ENCODE results near the gene JOSD2.

The JOSD2 gene

DNA sequence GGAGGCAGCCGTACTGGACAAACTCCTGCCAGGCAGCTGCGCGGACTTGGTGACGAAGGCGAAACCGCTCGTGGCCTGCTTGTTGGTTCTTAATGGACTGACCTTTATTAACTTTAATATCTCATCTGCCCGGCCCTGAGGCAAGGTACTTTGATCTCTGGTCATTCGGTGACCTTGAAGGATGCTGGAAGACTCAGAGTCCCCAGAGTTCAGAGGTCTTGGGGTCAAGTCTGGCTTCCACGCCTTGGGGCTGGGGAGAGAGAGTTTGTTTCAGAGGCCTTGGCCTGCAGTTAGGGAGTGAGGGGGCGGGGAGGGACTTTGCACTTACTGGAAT lies 44.3 kb downstream of the JOSD2 start:
- Histone ChIP-seq H3K27ac (no peak overlapping the region), H3K27me3 (replicated peaks) (no peaks in the 10 kb centered on the region), H3K36me3 (replicated peaks) (no peaks in the 10 kb centered on the region), H3K4me3 (ENCODE audit: low read depth, low read length) (no peak overlapping the region)
- in situ Hi-C loops (cut with HindIII; ENCODE audit: low pct_ligation_motif_present, low sequenced_read_pairs), result no loop called here
- TF ChIP-seq CTCF (IDR thresholded peaks at IDR 0.05; ENCODE audit: low read depth, low read length, missing control alignments), result no peak
- no peak for DNase-seq

GRCh38 chr19:50465986-50466705 lies 44.8 kb downstream of the JOSD2 start:
- Histone ChIP-seq H3K4me3 (ENCODE audit: low read depth, low read length) (no peak overlapping the region), H3K27me3 (replicated peaks) (no peaks in the 10 kb centered on the region), H3K27ac (no peak overlapping the region), H3K36me3 (replicated peaks) (no peaks in the 10 kb centered on the region)
- DNase-seq, result no peak
- in situ Hi-C loops (cut with HindIII; ENCODE audit: low pct_ligation_motif_present, low sequenced_read_pairs), result no loop called here
- peak; percentile 51 for TF ChIP-seq CTCF (IDR thresholded peaks at IDR 0.05; ENCODE audit: low read depth, low read length, missing control alignments)

GRCh38 chr19:50465000-50465399 lies 46.0 kb downstream of the JOSD2 start:
- no peak overlapping the region for H3K4me3 ChIP-seq (ENCODE audit: low read depth, low read length)
- H3K27ac ChIP-seq, result no peak overlapping the region
- no peaks in the 10 kb centered on the region for H3K36me3 ChIP-seq (replicated peaks)
- no peaks in the 10 kb centered on the region for H3K27me3 ChIP-seq (replicated peaks)
- TF ChIP-seq CTCF (IDR thresholded peaks at IDR 0.05; ENCODE audit: low read depth, low read length, missing control alignments), result no peak
- DNase-seq, result no peak
- in situ Hi-C loops (cut with HindIII; ENCODE audit: low pct_ligation_motif_present, low sequenced_read_pairs), result no loop called here

DNA sequence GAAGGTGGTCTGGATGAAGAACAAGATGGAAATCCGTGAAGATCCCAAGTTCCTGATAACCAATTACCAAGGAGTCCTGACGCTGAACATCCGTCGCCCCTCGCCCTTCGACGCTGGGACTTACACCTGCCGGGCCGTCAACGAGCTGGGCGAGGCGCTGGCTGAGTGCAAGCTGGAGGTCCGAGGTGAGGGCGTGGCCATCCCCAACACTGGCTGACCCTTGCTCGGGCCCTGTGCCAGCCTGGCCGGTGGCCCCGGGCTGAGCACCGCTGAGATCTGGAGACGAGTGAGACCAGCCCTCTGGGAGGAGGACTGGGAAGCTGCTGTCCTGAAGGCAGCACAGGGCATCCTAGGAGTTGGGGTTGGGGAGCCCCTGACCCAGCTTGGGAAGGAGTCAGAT lies 46.6 kb downstream of the JOSD2 start:
- no peak for TF ChIP-seq CTCF (IDR thresholded peaks at IDR 0.05; ENCODE audit: low read depth, low read length, missing control alignments)
- no peak for DNase-seq

GRCh38 chr19:50462970-50463369 lies 48.0 kb downstream of the JOSD2 start:
- Histone ChIP-seq H3K27ac (no peak overlapping the region), H3K36me3 (replicated peaks) (no peaks in the 10 kb centered on the region), H3K4me3 (ENCODE audit: low read depth, low read length) (no peak overlapping the region), H3K27me3 (replicated peaks) (peaks cover 3% of the 10 kb centered on the region)
- in situ Hi-C loops (cut with HindIII; ENCODE audit: low pct_ligation_motif_present, low sequenced_read_pairs), result no loop called here
- DNase-seq, result no peak
- no peak for TF ChIP-seq CTCF (IDR thresholded peaks at IDR 0.05; ENCODE audit: low read depth, low read length, missing control alignments)

More for the DNA sequence above, 46.6 kb downstream of the JOSD2 start:
- no peak overlapping the region for H3K4me3 ChIP-seq (ENCODE audit: low read depth, low read length)
- no peaks in the 10 kb centered on the region for H3K27me3 ChIP-seq (replicated peaks)
- H3K27ac ChIP-seq, result no peak overlapping the region
- in situ Hi-C loops (cut with HindIII; ENCODE audit: low pct_ligation_motif_present, low sequenced_read_pairs), result no loop called here
- H3K36me3 ChIP-seq (replicated peaks), result no peaks in the 10 kb centered on the region

Measured in brain microvascular endothelial cell (primary cell).